Colonic mucosa (tissue), 4 donors: ENCODE data around the gene ABCB10. TPM values are rescaled to one million over a fixed set of nuclear protein-coding genes. Genes with fewer than 3 reads are reported as not detected.

Source experiments
- DNase-seq: peaks from one replicate; pipeline ENCODE4 v3.0.0-alpha.2; 2020
- H3K27ac ChIP-seq: fragments of 200-600 bp; one replicate; pipeline ENCODE4 v1.8.0; 2021
- H3K27me3 ChIP-seq: fragments of 200-600 bp; one replicate; pipeline ENCODE4 v1.8.0; 2021
- H3K36me3 ChIP-seq: fragments of 200-600 bp; one replicate; pipeline ENCODE4 v1.8.0; 2021
- H3K4me1 ChIP-seq: fragments of 200-600 bp; one replicate; pipeline ENCODE4 v1.8.0; 2021; ENCODE audit warnings: mild to moderate bottlenecking
- H3K4me3 ChIP-seq: fragments of 200-600 bp; one replicate; pipeline ENCODE4 v1.8.0; 2021
- H3K9ac ChIP-seq, 2 donors: one replicate each; pipeline ENCODE4 v1.7.0; 2013; ENCODE audit warnings: control low read depth in 2 of 2, low read depth in 2 of 2, low read length in 2 of 2
- H3K9me3 ChIP-seq: fragments of 200-600 bp; one replicate; pipeline ENCODE4 v1.8.0; 2021
- intact Hi-C: fragments of 100-400 bp; cut with DNase I; formaldehyde crosslinking; loops from one replicate; pipeline ENCODE4 v1.14.1; 2022
- total RNA-seq, 2 donors: library from RNA; stranded (reverse); fragmentation: NEBNext Ultra II Directional in 1 of 2; extraction: Animal tissue kit (Norgen Biotek cat#: 25700) in 1 of 2; gene quantifications; one replicate each; pipeline ENCODE4 v1.2.1, GENCODE V29; 2021
- TF ChIP-seq, protein P1 (sequence below): fragments of 200-600 bp; IDR thresholded peaks from one replicate; pipeline ENCODE4 v1.8.0; 2022; ENCODE audit warnings: antibody characterized with exemption, mild to moderate bottlenecking
- donor health status: healthy.
- donor health status: DM: no; HTN: no; CAD: no.
- donor health status: DM: no; HTN: no; CAD: no.

Gene ABCB10
- total RNA-seq, 2 donors from 2014 or later = 22.3 to 24.7 TPM

DNA sequence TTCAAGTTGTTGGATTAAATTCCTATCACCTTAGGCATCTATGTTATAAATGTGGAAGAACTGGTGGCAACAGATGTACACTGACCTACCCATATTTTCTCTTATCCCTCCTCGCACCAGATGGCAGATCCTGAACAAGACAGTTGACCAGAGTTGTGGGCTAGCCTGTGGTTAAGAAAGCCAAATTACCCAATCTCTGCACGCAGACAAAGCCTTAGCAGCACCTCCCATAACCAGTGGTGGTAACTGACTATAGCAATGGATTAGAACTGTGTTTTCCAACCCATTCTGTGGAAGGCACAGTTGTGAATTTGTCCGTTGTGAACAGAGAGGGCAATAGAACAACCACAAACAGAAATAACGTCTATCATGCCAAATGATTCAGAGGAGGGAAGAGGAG, 20.6 kb downstream of the ABCB10 start:
- peaks cover 17% of the 10 kb centered on the region for H3K36me3 ChIP-seq

DNA sequence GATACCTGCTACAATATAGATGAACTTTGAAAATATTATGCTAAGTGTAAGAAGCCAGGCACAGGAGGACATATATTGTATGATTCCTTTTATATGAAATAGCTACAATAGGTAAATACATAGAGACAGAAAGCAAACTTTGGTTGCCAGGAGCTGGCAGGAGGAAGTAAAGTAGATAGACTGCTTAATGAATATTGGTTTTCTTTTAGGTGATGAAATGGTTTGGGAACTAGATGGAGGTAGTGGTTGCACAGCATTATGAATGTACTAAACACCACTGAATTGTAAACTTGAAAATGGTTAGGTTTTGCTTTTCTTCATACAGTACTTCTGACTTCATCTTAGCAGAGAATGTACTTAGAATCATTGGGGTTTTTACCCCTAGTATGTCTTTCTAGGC, 21.5 kb downstream of the ABCB10 start:
- no peak overlapping the region for H3K27ac ChIP-seq
- no peaks in the 10 kb centered on the region for H3K27me3 ChIP-seq
- DNase-seq = no peak
- TF ChIP-seq, protein P1, sequence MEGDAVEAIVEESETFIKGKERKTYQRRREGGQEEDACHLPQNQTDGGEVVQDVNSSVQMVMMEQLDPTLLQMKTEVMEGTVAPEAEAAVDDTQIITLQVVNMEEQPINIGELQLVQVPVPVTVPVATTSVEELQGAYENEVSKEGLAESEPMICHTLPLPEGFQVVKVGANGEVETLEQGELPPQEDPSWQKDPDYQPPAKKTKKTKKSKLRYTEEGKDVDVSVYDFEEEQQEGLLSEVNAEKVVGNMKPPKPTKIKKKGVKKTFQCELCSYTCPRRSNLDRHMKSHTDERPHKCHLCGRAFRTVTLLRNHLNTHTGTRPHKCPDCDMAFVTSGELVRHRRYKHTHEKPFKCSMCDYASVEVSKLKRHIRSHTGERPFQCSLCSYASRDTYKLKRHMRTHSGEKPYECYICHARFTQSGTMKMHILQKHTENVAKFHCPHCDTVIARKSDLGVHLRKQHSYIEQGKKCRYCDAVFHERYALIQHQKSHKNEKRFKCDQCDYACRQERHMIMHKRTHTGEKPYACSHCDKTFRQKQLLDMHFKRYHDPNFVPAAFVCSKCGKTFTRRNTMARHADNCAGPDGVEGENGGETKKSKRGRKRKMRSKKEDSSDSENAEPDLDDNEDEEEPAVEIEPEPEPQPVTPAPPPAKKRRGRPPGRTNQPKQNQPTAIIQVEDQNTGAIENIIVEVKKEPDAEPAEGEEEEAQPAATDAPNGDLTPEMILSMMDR = no peak
- H3K9ac ChIP-seq = no peak overlapping the region
- peaks cover 17% of the 10 kb centered on the region for H3K36me3 ChIP-seq
- no peaks in the 10 kb centered on the region for H3K4me1 ChIP-seq
- H3K4me3 ChIP-seq = no peak overlapping the region
- H3K9me3 ChIP-seq = no peaks in the 10 kb centered on the region
- intact Hi-C loops = no loop called here

More for the DNA sequence above, 20.6 kb downstream of the ABCB10 start:
- no peak for DNase-seq
- Histone ChIP-seq H3K4me1 (no peaks in the 10 kb centered on the region), H3K27ac (no peak overlapping the region), H3K27me3 (no peaks in the 10 kb centered on the region), H3K4me3 (no peak overlapping the region), H3K9me3 (no peaks in the 10 kb centered on the region), H3K9ac (no peak overlapping the region)
- intact Hi-C loops = no loop called here
- TF ChIP-seq, protein P1 = no peak

DNA sequence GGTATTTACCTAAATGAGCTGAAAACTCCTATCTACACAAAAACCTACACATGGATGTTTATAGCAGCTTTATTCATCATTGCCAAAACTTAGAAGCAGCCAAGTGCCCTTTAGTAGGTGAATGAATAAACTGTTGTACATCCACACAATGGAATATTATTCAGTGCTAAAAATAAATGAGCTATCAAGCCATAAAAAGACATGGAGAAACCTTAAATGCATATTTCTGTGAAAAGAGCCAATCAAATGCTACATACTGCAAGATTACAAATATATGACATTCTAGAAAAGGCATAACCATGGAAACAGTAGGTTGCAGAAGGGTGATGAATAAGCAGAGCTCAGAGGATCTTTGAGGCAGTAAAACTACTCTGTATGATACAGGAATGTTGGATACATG, 23.3 kb downstream of the ABCB10 start:
- H3K4me3 ChIP-seq = no peak overlapping the region
- no peaks in the 10 kb centered on the region for H3K9me3 ChIP-seq
- no peak overlapping the region for H3K27ac ChIP-seq
- no peak overlapping the region for H3K9ac ChIP-seq
- no peaks in the 10 kb centered on the region for H3K27me3 ChIP-seq
- H3K4me1 ChIP-seq = no peaks in the 10 kb centered on the region
- TF ChIP-seq, protein P1 = no peak
- intact Hi-C loops = no loop called here
- H3K36me3 ChIP-seq = peaks cover 12% of the 10 kb centered on the region
- DNase-seq = no peak

DNA sequence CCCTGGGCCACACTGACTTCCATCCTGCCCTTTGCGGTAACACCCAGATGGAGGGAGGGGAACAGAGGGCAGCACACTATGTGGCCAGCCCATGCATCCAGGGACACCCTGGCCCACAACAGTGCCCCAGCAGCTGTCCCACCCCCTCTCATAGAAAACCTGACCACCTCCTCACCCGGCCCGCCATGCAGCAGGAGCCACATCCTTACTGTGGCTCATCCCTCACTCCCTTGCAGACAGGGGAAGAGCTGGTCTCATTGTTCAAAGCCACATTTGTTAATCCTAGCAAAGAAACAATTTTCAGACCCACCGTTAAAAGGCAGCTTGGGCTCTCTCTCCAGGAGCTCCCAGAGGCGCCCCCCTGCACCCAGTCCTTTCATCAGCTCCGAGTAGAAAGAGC, 27.2 kb downstream of the ABCB10 start:
- TF ChIP-seq, protein P1 = no peak
- H3K4me3 ChIP-seq = no peak overlapping the region
- H3K9me3 ChIP-seq = no peaks in the 10 kb centered on the region
- H3K27me3 ChIP-seq = no peaks in the 10 kb centered on the region
- no peaks in the 10 kb centered on the region for H3K4me1 ChIP-seq
- DNase-seq = no peak
- intact Hi-C loops = no loop called here
- H3K27ac ChIP-seq = no peak overlapping the region
- no peaks in the 10 kb centered on the region for H3K36me3 ChIP-seq
- no peak overlapping the region for H3K9ac ChIP-seq

DNA sequence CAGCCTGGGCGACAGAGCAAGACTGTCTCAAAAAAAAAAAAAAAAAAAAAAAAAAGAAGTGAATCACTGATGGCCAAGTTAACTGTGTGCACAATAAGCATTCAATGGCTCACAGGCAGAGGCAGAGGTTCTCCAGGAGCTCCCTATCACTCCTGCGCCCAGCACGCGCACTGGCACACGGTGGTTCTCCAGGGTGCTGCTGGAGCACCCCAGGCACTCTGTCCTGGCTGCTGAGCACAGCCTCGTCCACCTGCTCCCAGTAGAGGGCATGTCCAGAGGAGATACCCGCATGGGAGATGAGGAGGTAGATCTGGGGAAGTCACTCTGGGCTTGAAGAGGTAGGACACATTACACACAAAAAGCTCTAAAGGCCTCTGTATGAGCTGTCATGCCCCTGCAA, 28.9 kb downstream of the ABCB10 start:
- Histone ChIP-seq H3K4me3 (no peak overlapping the region), H3K36me3 (no peaks in the 10 kb centered on the region), H3K9me3 (no peaks in the 10 kb centered on the region), H3K27me3 (no peaks in the 10 kb centered on the region), H3K4me1 (no peaks in the 10 kb centered on the region), H3K9ac (no peak overlapping the region), H3K27ac (no peak overlapping the region)
- DNase-seq = no peak
- intact Hi-C loops = no loop called here
- TF ChIP-seq, protein P1 = no peak

DNA sequence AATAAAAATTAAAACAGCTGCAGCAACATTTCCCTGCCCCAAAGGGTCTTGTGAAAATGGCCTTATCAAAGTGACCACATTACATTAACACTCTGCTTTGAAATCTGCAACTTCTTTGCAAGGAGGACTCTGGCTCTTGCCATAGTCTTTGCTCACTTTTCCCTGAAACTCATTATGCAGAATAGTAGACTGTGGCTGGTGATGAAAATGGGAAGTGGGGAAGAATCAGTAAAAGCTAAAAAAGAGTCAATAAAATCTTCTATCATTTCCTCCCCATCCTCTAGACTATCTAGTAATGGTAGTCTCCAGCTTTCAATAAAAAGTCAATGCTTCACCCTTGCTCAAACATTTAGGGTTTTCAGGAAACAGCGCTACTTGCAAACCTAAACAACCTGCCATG, 31.8 kb downstream of the ABCB10 start:
- Histone ChIP-seq H3K27ac (no peak overlapping the region), H3K27me3 (no peaks in the 10 kb centered on the region), H3K4me3 (no peak overlapping the region), H3K9me3 (no peaks in the 10 kb centered on the region), H3K4me1 (no peaks in the 10 kb centered on the region), H3K36me3 (no peaks in the 10 kb centered on the region), H3K9ac (no peak overlapping the region)
- DNase-seq = no peak
- intact Hi-C loops = no loop called here
- TF ChIP-seq, protein P1 = no peak
